GM12878 (cell line): Measurements from ENCODE around the gene RAI2. TPM values are rescaled to one million over a fixed set of nuclear protein-coding genes. Genes with fewer than 3 reads are reported as not detected.

ENCODE experiments used
- ATAC-seq: fragments of 200-7000 bp; cut with Tn5 transposase; 3 replicates; pipeline ENCODE4 v1.9.1; 2020; ENCODE audit warnings: mild to moderate bottlenecking, moderate library complexity
- BruUV-seq: library from RNA; stranded (reverse); fragments of 400-500 nt; replicated peaks from 2 replicates; lab custom pipeline; 2021; lab: Mats Ljungman, UMichigan
- CTCF ChIA-PET: fragments of 300-600 bp; sonication (Branson Sonifier 250); formaldehyde crosslinking; extraction: SDS; loops from one replicate; lab custom pipeline; 2021; ENCODE audit warnings: inconsistent platforms; lab: Yijun Ruan, JAX
- POLR2A ChIA-PET: fragments of 350-600 bp; formaldehyde crosslinking; extraction: SDS; loops from one replicate; lab custom pipeline; 2021; ENCODE audit warnings: inconsistent platforms; lab: Charles Lee
- RAD21 ChIA-PET: fragments of 300-600 bp; sonication (Branson Sonifier 250); formaldehyde crosslinking; loops from one replicate; lab custom pipeline; 2023; ENCODE audit warnings: antibody characterized with exemption; ENCODE audit not compliant: unreplicated experiment; lab: Charles Lee
- SMC1A ChIA-PET: fragments of 300-600 bp; sonication (Branson Sonifier 250); formaldehyde crosslinking; loops from one replicate; lab custom pipeline; 2023; ENCODE audit not compliant: unreplicated experiment, uncharacterized antibody; lab: Charles Lee
- DNase-seq: peaks from one replicate; pipeline ENCODE4 v3.0.0-alpha.2; 2011; ENCODE audit warnings: low read depth, low spot score
- FAIRE-seq: peaks from 3 replicates; lab custom pipeline; 2011; peaks lifted over from hg19 to GRCh38; lab: Jason Lieb, UNC
- H2AFZ ChIP-seq: 2 replicates; pipeline ENCODE4 v1.6.0; 2011; ENCODE audit warnings: low read depth, low read length, control low read depth; ENCODE audit not compliant: control insufficient read depth
- H3K27ac ChIP-seq: 2 replicates; pipeline ENCODE4 v1.5.1; 2011; ENCODE audit warnings: control low read depth; ENCODE audit not compliant: control insufficient read depth, insufficient read depth
- H3K27me3 ChIP-seq, 2 experiments: replicated peaks in 1 of 2; 2 replicates each; pipeline versions ENCODE4 v1.6.0 to v1.6.1; 2011; ENCODE audit warnings: low read length in 1 of 2; ENCODE audit not compliant: control insufficient read depth in 2 of 2, insufficient read depth in 2 of 2
- H3K36me3 ChIP-seq, 2 experiments: 2 replicates each; pipeline ENCODE4 v1.5.1; 2011; ENCODE audit warnings: low read length in 1 of 2; ENCODE audit not compliant: control insufficient read depth in 2 of 2, insufficient read depth in 2 of 2
- H3K4me1 ChIP-seq: 2 replicates; pipeline ENCODE4 v1.6.1; 2011; ENCODE audit warnings: mild to moderate bottlenecking, low read length, moderate library complexity, mixed read lengths; ENCODE audit not compliant: control insufficient read depth, insufficient read depth
- H3K4me2 ChIP-seq: 2 replicates; pipeline ENCODE4 v1.6.0; 2011; ENCODE audit warnings: control low read depth; ENCODE audit not compliant: control insufficient read depth, insufficient read depth
- H3K4me3 ChIP-seq: fragments of 200-600 bp; sonication (generic); 2 replicates; pipeline ENCODE4 v1.5.1; 2016
- H3K79me2 ChIP-seq: 2 replicates; pipeline ENCODE4 v1.6.0; 2011; ENCODE audit warnings: low read length; ENCODE audit not compliant: control insufficient read depth, insufficient read depth
- H3K9ac ChIP-seq: 2 replicates; pipeline ENCODE4 v1.8.0; 2011; ENCODE audit warnings: low read length, control low read depth, mixed read lengths; ENCODE audit not compliant: control insufficient read depth, insufficient read depth
- H3K9me3 ChIP-seq: replicated peaks from 3 replicates; pipeline ENCODE4 v1.5.1; 2011; ENCODE audit warnings: mild to moderate bottlenecking, low read length; ENCODE audit not compliant: control insufficient read depth, insufficient read depth
- H4K20me1 ChIP-seq: 2 replicates; pipeline ENCODE4 v1.6.0; 2011; ENCODE audit not compliant: control insufficient read depth, insufficient read depth
- BHLHE40 ChIP-seq, 2 experiments: fragments of 450-650 bp in 1 of 2; IDR thresholded peaks; 2 replicates each; pipeline ENCODE4 v1.6.1; 2011 to 2017; ENCODE audit warnings: low read depth in 2 of 2, borderline replicate concordance in 1 of 2, improper control_type of control experiment in 1 of 2, low read length in 1 of 2, mild to moderate bottlenecking in 1 of 2
- CBX3 ChIP-seq: fragments of 200-600 bp; sonication (generic); IDR thresholded peaks from 2 replicates; pipeline ENCODE4 v1.6.1; 2016; ENCODE audit warnings: low read depth, borderline replicate concordance
- EGR1 ChIP-seq, 2 experiments: IDR thresholded peaks; 1 replicate in 1 of 2; 2 replicates in 1 of 2; pipeline ENCODE4 v1.6.1; 2011 to 2012; ENCODE audit warnings: low read depth in 2 of 2, low read length in 2 of 2, borderline replicate concordance in 1 of 2, mild to moderate bottlenecking in 1 of 2, moderate library complexity in 1 of 2
- HCFC1 ChIP-seq: fragments of 150-350 bp; IDR thresholded peaks from 2 replicates; pipeline ENCODE4 v1.6.1; 2014; ENCODE audit warnings: low read length
- IKZF1 ChIP-seq: fragments of 450-650 bp; conservative IDR thresholded peaks from 2 replicates; pipeline ENCODE4 v1.6.1; 2017; ENCODE audit warnings: antibody characterized with exemption, mild to moderate bottlenecking
- LARP7 ChIP-seq: fragments of 450-650 bp; IDR thresholded peaks from 2 replicates; pipeline ENCODE4 v1.6.1; 2017; ENCODE audit warnings: mild to moderate bottlenecking
- YY1 ChIP-seq: IDR thresholded peaks from 2 replicates; pipeline ENCODE4 v1.6.1; 2011; ENCODE audit warnings: low read depth, mild to moderate bottlenecking, low read length
- ZNF24 ChIP-seq: fragments of 450-650 bp; IDR thresholded peaks from 2 replicates; pipeline ENCODE4 v1.6.1; 2017; ENCODE audit warnings: antibody characterized with exemption, mild to moderate bottlenecking
- ZNF622 ChIP-seq: fragments of 450-650 bp; IDR thresholded peaks from 2 replicates; pipeline ENCODE4 v1.6.1; 2017; ENCODE audit warnings: mild to moderate bottlenecking, inconsistent platforms
- WGBS: methylation state at CpG from one replicate; pipeline ENCODE4 v1.1.6; 2016; ENCODE audit warnings: low lambda C conversion rate; ENCODE audit not compliant: insufficient replicate concordance, insufficient coverage; ENCODE audit errors: missing lambda C conversion rate; 5-methylcytosine and 5-hydroxymethylcytosine counted together
- in situ Hi-C: fragments of 300-500 bp; cut with MboI; formaldehyde crosslinking; loops from 9 replicates; pipeline ENCODE4 v1.14.3; 2018; ENCODE audit warnings: mixed read lengths
- intact Hi-C: fragments of 100-400 bp; cut with micrococcal nuclease; formaldehyde crosslinking; loops from one replicate; pipeline ENCODE4 v1.14.2; 2022; ENCODE audit not compliant: unreplicated experiment
- polyA plus RNA-seq, 11 experiments: library from polyadenylated mRNA; depleted of rRNA in 4 of 11; unstranded in 6 of 11; stranded (reverse) in 5 of 11; fragments of >200 nt; fragmentation: Nextera tagmentation in 4 of 11; fragmentation: Illumina TruSeq in 1 of 11; extraction: Ambion mirVana in 4 of 11; extraction: Trizol in 1 of 11; gene quantifications; 1 replicate in 1 of 11; 2 replicates in 10 of 11; pipeline versions ENCODE4 v1.2.1 to v1.2.3, GENCODE V29; 2011 to 2016; ENCODE audit warnings: inconsistent platforms in 2 of 11, missing spikeins in 2 of 11, low read depth in 1 of 11
- total RNA-seq, 4 experiments: library from RNA; depleted of rRNA in 3 of 4; stranded (reverse); fragments of >200 nt in 3 of 4; fragmentation: Illumina TruSeq in 1 of 4; extraction: Trizol in 1 of 4; gene quantifications; 2 replicates each; pipeline versions ENCODE4 v1.2.1 to v1.2.3, GENCODE V29; 2013 to 2021
- TF ChIP-seq, protein P1 (sequence below): fragments of 450-650 bp; IDR thresholded peaks from 2 replicates; pipeline ENCODE4 v1.6.1; 2017; ENCODE audit warnings: borderline replicate concordance
- TF ChIP-seq, protein P2 (sequence below): fragments of 450-650 bp; formaldehyde crosslinking; IDR thresholded peaks from 2 replicates; pipeline ENCODE4 v1.4.0; 2022; ENCODE audit warnings: mild to moderate bottlenecking, moderate library complexity

The RAI2 gene
- total and polyA plus RNA-seq, 10 of the 15 experiments (the other 5 are each of a cell fraction or from before 2014, with no cell fraction given): not detected

DNA sequence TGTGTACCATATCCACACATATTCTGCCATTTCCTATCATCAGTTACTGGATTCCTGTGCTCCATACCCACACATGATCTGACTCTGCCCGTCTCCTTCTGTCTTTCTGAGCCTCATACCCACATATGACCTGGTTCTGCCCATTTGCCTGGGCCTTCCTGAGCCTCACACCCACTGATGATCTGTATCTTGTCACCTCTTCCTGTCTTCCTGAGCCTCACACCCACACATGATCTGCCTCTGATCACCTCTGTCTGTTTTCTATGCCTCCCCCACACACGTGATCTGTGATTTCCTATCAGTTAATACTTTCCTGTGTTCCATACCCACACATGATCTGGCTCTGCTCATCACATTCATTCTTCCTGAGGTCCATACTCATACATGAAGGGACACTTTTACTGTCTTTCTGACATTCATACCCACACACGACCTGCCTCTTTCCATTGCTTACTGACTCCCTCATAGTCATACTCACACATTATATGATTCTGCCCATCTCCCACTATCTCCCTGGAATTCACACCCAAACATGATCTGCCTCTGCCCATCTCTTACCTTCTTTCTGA is 91.3 kb downstream of the RAI2 start:
- in situ Hi-C loops (no loop called here), intact Hi-C loops (no loop called here)
- no peak overlapping the region for H3K9ac ChIP-seq
- 0% methylated on average over 3 of the region's 3 CpGs for WGBS
- TF ChIP-seq BHLHE40 (IDR thresholded peaks at IDR 0.05; ENCODE audit: borderline replicate concordance in 1 of 2, low read depth in 2 of 2, low read length in 1 of 2) (no peak), HCFC1 (no peak), LARP7 (no peak), YY1 (no peak), CBX3 (no peak), ZNF622 (no peak), ZNF24 (no peak), EGR1 (IDR thresholded peaks at IDR 0.05; ENCODE audit: borderline replicate concordance in 1 of 2, low read depth in 2 of 2, low read length in 2 of 2) (no peak), IKZF1 (no peak)
- TF ChIP-seq, protein P1, sequence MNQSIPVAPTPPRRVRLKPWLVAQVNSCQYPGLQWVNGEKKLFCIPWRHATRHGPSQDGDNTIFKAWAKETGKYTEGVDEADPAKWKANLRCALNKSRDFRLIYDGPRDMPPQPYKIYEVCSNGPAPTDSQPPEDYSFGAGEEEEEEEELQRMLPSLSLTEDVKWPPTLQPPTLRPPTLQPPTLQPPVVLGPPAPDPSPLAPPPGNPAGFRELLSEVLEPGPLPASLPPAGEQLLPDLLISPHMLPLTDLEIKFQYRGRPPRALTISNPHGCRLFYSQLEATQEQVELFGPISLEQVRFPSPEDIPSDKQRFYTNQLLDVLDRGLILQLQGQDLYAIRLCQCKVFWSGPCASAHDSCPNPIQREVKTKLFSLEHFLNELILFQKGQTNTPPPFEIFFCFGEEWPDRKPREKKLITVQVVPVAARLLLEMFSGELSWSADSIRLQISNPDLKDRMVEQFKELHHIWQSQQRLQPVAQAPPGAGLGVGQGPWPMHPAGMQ: no peak
- TF ChIP-seq, protein P2, sequence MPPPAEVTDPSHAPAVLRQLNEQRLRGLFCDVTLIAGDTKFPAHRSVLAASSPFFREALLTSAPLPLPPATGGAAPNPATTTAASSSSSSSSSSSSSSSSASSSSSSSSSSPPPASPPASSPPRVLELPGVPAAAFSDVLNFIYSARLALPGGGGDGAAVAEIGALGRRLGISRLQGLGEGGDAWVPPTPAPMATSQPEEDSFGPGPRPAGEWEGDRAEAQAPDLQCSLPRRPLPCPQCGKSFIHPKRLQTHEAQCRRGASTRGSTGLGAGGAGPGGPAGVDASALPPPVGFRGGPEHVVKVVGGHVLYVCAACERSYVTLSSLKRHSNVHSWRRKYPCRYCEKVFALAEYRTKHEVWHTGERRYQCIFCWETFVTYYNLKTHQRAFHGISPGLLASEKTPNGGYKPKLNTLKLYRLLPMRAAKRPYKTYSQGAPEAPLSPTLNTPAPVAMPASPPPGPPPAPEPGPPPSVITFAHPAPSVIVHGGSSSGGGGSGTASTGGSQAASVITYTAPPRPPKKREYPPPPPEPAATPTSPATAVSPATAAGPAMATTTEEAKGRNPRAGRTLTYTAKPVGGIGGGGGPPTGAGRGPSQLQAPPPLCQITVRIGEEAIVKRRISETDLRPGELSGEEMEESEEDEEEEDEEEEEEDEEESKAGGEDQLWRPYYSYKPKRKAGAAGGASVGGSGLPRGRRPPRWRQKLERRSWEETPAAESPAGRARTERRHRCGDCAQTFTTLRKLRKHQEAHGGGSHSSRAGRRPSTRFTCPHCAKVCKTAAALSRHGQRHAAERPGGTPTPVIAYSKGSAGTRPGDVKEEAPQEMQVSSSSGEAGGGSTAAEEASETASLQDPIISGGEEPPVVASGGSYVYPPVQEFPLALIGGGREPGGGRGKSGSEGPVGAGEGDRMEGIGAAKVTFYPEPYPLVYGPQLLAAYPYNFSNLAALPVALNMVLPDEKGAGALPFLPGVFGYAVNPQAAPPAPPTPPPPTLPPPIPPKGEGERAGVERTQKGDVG (CRISPR knock-in tag): no peak
- no peak for FAIRE-seq
- POLR2A ChIA-PET: no interaction called here
- CTCF ChIA-PET: no interaction called here
- H3K27me3 ChIP-seq: no peaks in the 10 kb centered on the region
- no peak overlapping the region for H2AFZ ChIP-seq
- RAD21 ChIA-PET: no interaction called here
- SMC1A ChIA-PET: no interaction called here
- H3K4me2 ChIP-seq: no peak overlapping the region
- no peaks in the 10 kb centered on the region; the same call in 2 of the 3 replicates for H3K9me3 ChIP-seq
- DNase-seq: no peak
- BruUV-seq: no TSS peak
- no peaks in the 10 kb centered on the region for H4K20me1 ChIP-seq
- no peak for ATAC-seq
- H3K4me1 ChIP-seq: no peaks in the 10 kb centered on the region
- H3K79me2 ChIP-seq: no peaks in the 10 kb centered on the region
- no peak overlapping the region for H3K27ac ChIP-seq
- H3K4me3 ChIP-seq: no peak overlapping the region
- no peaks in the 10 kb centered on the region for H3K36me3 ChIP-seq
